Prostate gland (tissue), 2 donors: ENCODE measurements around the gene FAM98A.

Experiments used
- CTCF ChIP-seq, 4 experiments: fragments of 200-600 bp in 2 of 4; fragments of 450-650 bp in 2 of 4; sonication (generic) in 2 of 4; IDR thresholded peaks; 1 replicate in 3 of 4; 2 replicates in 1 of 4; pipeline ENCODE4 v1.5.1; 2016 to 2019; ENCODE audit warnings: antibody characterized with exemption in 4 of 4, mild to moderate bottlenecking in 2 of 4, moderate library complexity in 2 of 4
- POLR2A ChIP-seq: fragments of 450-650 bp; IDR thresholded peaks from one replicate; pipeline ENCODE4 v1.6.1; 2016; ENCODE audit warnings: antibody characterized with exemption, mild to moderate bottlenecking
- POLR2AphosphoS5 ChIP-seq: sonication (generic); formaldehyde crosslinking; IDR thresholded peaks from one replicate; pipeline ENCODE4 v1.6.1; 2017; ENCODE audit warnings: antibody characterized with exemption

- no peak for TF ChIP-seq POLR2AphosphoS5
- no peak for TF ChIP-seq POLR2A
- TF ChIP-seq CTCF (IDR thresholded peaks at IDR 0.05) = no peak
These were observed 63.7 kb downstream of the FAM98A start for GRCh38 chr2:33535421-33535820.
